ENCODE data around the gene TMEM89. TPM values are rescaled to one million over a fixed set of nuclear protein-coding genes. Genes with fewer than 3 reads are reported as not detected.

The TMEM89 gene
- polyA plus RNA-seq, 1 donor (not counting 4 experiments of a cell fraction or from before 2014, with no cell fraction given), result not detected

- H3K27ac ChIP-seq (ENCODE audit: control insufficient read depth, insufficient read depth, low read length), result no peak overlapping the region
- no peak overlapping the region for H3K4me2 ChIP-seq (ENCODE audit: control insufficient read depth, extremely low read depth, insufficient read depth, low read depth, low read length)
- no peaks in the 10 kb centered on the region for H4K20me1 ChIP-seq (ENCODE audit: control insufficient read depth, extremely low read depth, insufficient read depth, low read length)
- no peaks in the 10 kb centered on the region for H3K9me1 ChIP-seq (ENCODE audit: control insufficient read depth, extremely low read depth, insufficient read depth, low read length)
- no peak overlapping the region for H2AFZ ChIP-seq (ENCODE audit: control insufficient read depth, low read length)
- no peaks in the 10 kb centered on the region for H3K4me1 ChIP-seq (ENCODE audit: control insufficient read depth, extremely low read depth, insufficient read depth, low read length)
- H3K36me3 ChIP-seq (ENCODE audit: control insufficient read depth in 2 of 2, extremely low read depth in 1 of 2, insufficient read depth in 2 of 2, low read length in 2 of 2), result peaks cover 29 to 38% of the 10 kb centered on the region in 2 experiments
- DNase-seq (ENCODE audit: low read depth, low spot score) (no peak), FAIRE-seq (no peak)
- dilution Hi-C loops (cut with MboI; ENCODE audit: extremely low pct_ligation_motif_present, low sequenced_read_pairs), result no loop called here
- no peaks in the 10 kb centered on the region for H3K9me3 ChIP-seq (ENCODE audit: control insufficient read depth, low read depth, low read length)
- TF ChIP-seq CTCF (optimal IDR thresholded peaks at IDR 0.05 in 1 of 3, IDR thresholded peaks at IDR 0.05 in 1 of 3, conservative IDR thresholded peaks at IDR 0.05 in 1 of 3; ENCODE audit: extremely low read depth in 1 of 3, insufficient read depth in 2 of 3, low read length in 3 of 3), result no peak
- no peak for TF ChIP-seq EZH2 (IDR thresholded peaks at IDR 0.05; ENCODE audit: low read length)
- no peaks in the 10 kb centered on the region for H3K79me2 ChIP-seq (ENCODE audit: control insufficient read depth, insufficient read depth, low read length)
- H3K9ac ChIP-seq (ENCODE audit: control insufficient read depth, extremely low read depth, insufficient read depth, low read length), result no peak overlapping the region
- no peak overlapping the region for H3K4me3 ChIP-seq (ENCODE audit: control insufficient read depth in 2 of 3, extremely low read depth in 1 of 3, insufficient read depth in 2 of 3, low read depth in 1 of 3, low read length in 3 of 3)
- H3K27me3 ChIP-seq (ENCODE audit: control insufficient read depth, extremely low read depth, insufficient read depth, low read length), result no peaks in the 10 kb centered on the region
Observed at GRCh38 chr3:48625600-48625999, 4.0 kb upstream of the TMEM89 start.

- no peaks in the 10 kb centered on the region for H3K9me3 ChIP-seq (ENCODE audit: control insufficient read depth, low read depth, low read length)
- DNase-seq (ENCODE audit: low read depth, low spot score) (no peak), FAIRE-seq (no peak)
- H3K36me3 ChIP-seq (ENCODE audit: control insufficient read depth in 2 of 2, extremely low read depth in 1 of 2, insufficient read depth in 2 of 2, low read length in 2 of 2), result peaks cover 27 to 32% of the 10 kb centered on the region in 2 experiments
- no peaks in the 10 kb centered on the region for H3K27me3 ChIP-seq (ENCODE audit: control insufficient read depth, extremely low read depth, insufficient read depth, low read length)
- no peak overlapping the region for H3K4me2 ChIP-seq (ENCODE audit: control insufficient read depth, extremely low read depth, insufficient read depth, low read depth, low read length)
- no peak for TF ChIP-seq EZH2 (IDR thresholded peaks at IDR 0.05; ENCODE audit: low read length)
- TF ChIP-seq CTCF (optimal IDR thresholded peaks at IDR 0.05 in 1 of 3, IDR thresholded peaks at IDR 0.05 in 1 of 3, conservative IDR thresholded peaks at IDR 0.05 in 1 of 3; ENCODE audit: extremely low read depth in 1 of 3, insufficient read depth in 2 of 3, low read length in 3 of 3), result no peak
- no peak overlapping the region for H3K9ac ChIP-seq (ENCODE audit: control insufficient read depth, extremely low read depth, insufficient read depth, low read length)
- no peaks in the 10 kb centered on the region for H3K9me1 ChIP-seq (ENCODE audit: control insufficient read depth, extremely low read depth, insufficient read depth, low read length)
- H3K79me2 ChIP-seq (ENCODE audit: control insufficient read depth, insufficient read depth, low read length), result no peaks in the 10 kb centered on the region
- no peak overlapping the region for H2AFZ ChIP-seq (ENCODE audit: control insufficient read depth, low read length)
- dilution Hi-C loops (cut with MboI; ENCODE audit: extremely low pct_ligation_motif_present, low sequenced_read_pairs), result no loop called here
- H3K4me3 ChIP-seq (ENCODE audit: control insufficient read depth in 2 of 3, extremely low read depth in 1 of 3, insufficient read depth in 2 of 3, low read depth in 1 of 3, low read length in 3 of 3), result no peak overlapping the region
- H3K4me1 ChIP-seq (ENCODE audit: control insufficient read depth, extremely low read depth, insufficient read depth, low read length), result no peaks in the 10 kb centered on the region
- no peaks in the 10 kb centered on the region for H4K20me1 ChIP-seq (ENCODE audit: control insufficient read depth, extremely low read depth, insufficient read depth, low read length)
- H3K27ac ChIP-seq (ENCODE audit: control insufficient read depth, insufficient read depth, low read length), result no peak overlapping the region
Observed at GRCh38 chr3:48624767-48625166, 3.2 kb upstream of the TMEM89 start.
